Cardiac muscle cell (in vitro differentiated cells and primary cell): ENCODE data around the gene FCHSD2. TPM values are rescaled to one million over a fixed set of nuclear protein-coding genes. Genes with fewer than 3 reads are reported as not detected.

ENCODE experiments used
- DNase-seq, 2 donors: peaks; one replicate each; pipeline versions ENCODE4 v3.0.0 to v3.0.0-alpha.2; 2010 to 2017; ENCODE audit warnings: low read depth in 1 of 2, low spot score in 1 of 2
- H3K27ac ChIP-seq: fragments of 200-600 bp; sonication (generic); 2 replicates; pipeline ENCODE4 v1.5.1; 2016
- H3K27me3 ChIP-seq: fragments of 200-600 bp; sonication (generic); 2 replicates; pipeline ENCODE4 v1.6.0; 2016; ENCODE audit warnings: control low read depth
- H3K36me3 ChIP-seq: fragments of 200-600 bp; sonication (generic); 2 replicates; pipeline ENCODE4 v1.5.1; 2016; ENCODE audit warnings: control low read depth
- H3K4me1 ChIP-seq: fragments of 200-600 bp; sonication (generic); 2 replicates; pipeline ENCODE4 v1.8.1; 2017; ENCODE audit warnings: low read depth, mild to moderate bottlenecking, mixed run types
- H3K4me3 ChIP-seq: fragments of 200-600 bp; sonication (generic); 2 replicates; pipeline ENCODE4 v1.5.1; 2016; ENCODE audit warnings: mild to moderate bottlenecking
- H3K9me3 ChIP-seq: fragments of 200-600 bp; sonication (generic); 2 replicates; pipeline ENCODE4 v1.5.1; 2017; ENCODE audit warnings: low read depth, mild to moderate bottlenecking, control low read depth
- CTCF ChIP-seq: IDR thresholded peaks from 2 replicates; pipeline ENCODE4 v1.5.1; 2012; ENCODE audit warnings: low read depth, mild to moderate bottlenecking, low read length
- polyA plus RNA-seq: library from polyadenylated mRNA; unstranded; fragments of >200 nt; fragmentation: Nextera tagmentation; extraction: Ambion mirVana; gene quantifications from 2 replicates; pipeline ENCODE4 v1.2.1, GENCODE V29; 2016
- total RNA-seq: library from RNA; depleted of rRNA; stranded (reverse); fragments of >200 nt; gene quantifications from 2 replicates; pipeline ENCODE4 v1.2.3, GENCODE V29; 2016

FCHSD2 gene
- total and polyA plus RNA-seq, 2 experiments from 2014 or later: 12.3 to 16.9 TPM

- no peak overlapping the region for H3K27ac ChIP-seq
- H3K9me3 ChIP-seq: no peaks in the 10 kb centered on the region
- H3K4me1 ChIP-seq: no peaks in the 10 kb centered on the region
- no peak for DNase-seq
- no peaks in the 10 kb centered on the region for H3K36me3 ChIP-seq
- TF ChIP-seq CTCF: no peak
- no peaks in the 10 kb centered on the region for H3K27me3 ChIP-seq
- H3K4me3 ChIP-seq: no peak overlapping the region
Measured at GRCh38 chr11:72935700-72936099, 206.4 kb downstream of the FCHSD2 start.

GRCh38 chr11:72932132-72932570, 210.0 kb downstream of the FCHSD2 start:
- H3K4me1 ChIP-seq: no peaks in the 10 kb centered on the region
- H3K4me3 ChIP-seq: no peak overlapping the region
- H3K9me3 ChIP-seq: no peaks in the 10 kb centered on the region
- peak in 1 of 2 donors; percentile 67 for DNase-seq
- H3K27ac ChIP-seq: no peak overlapping the region
- H3K27me3 ChIP-seq: no peaks in the 10 kb centered on the region
- no peak for TF ChIP-seq CTCF
- no peaks in the 10 kb centered on the region for H3K36me3 ChIP-seq

GRCh38 chr11:72930008-72930407, 212.1 kb downstream of the FCHSD2 start:
- H3K9me3 ChIP-seq: no peaks in the 10 kb centered on the region
- no peak overlapping the region for H3K27ac ChIP-seq
- H3K4me3 ChIP-seq: no peak overlapping the region
- no peaks in the 10 kb centered on the region for H3K4me1 ChIP-seq
- no peaks in the 10 kb centered on the region for H3K36me3 ChIP-seq
- DNase-seq: peak; percentile 61 to 67
- TF ChIP-seq CTCF: no peak
- no peaks in the 10 kb centered on the region for H3K27me3 ChIP-seq

GRCh38 chr11:72929256-72929655, 212.9 kb downstream of the FCHSD2 start:
- no peak for DNase-seq
- no peak overlapping the region for H3K27ac ChIP-seq
- no peak for TF ChIP-seq CTCF
- H3K4me1 ChIP-seq: no peaks in the 10 kb centered on the region
- no peaks in the 10 kb centered on the region for H3K27me3 ChIP-seq
- H3K4me3 ChIP-seq: no peak overlapping the region
- no peaks in the 10 kb centered on the region for H3K36me3 ChIP-seq
- no peaks in the 10 kb centered on the region for H3K9me3 ChIP-seq

- Histone ChIP-seq H3K27me3 (no peaks in the 10 kb centered on the region), H3K27ac (no peak overlapping the region), H3K4me3 (no peak overlapping the region), H3K36me3 (no peaks in the 10 kb centered on the region), H3K4me1 (no peaks in the 10 kb centered on the region), H3K9me3 (no peaks in the 10 kb centered on the region)
- DNase-seq: no peak
- TF ChIP-seq CTCF: no peak
Measured at GRCh38 chr11:72927380-72927779, 214.7 kb downstream of the FCHSD2 start.

GRCh38 chr11:72926076-72926475, 216.0 kb downstream of the FCHSD2 start:
- Histone ChIP-seq H3K9me3 (no peaks in the 10 kb centered on the region), H3K4me1 (no peaks in the 10 kb centered on the region), H3K36me3 (no peaks in the 10 kb centered on the region), H3K27ac (no peak overlapping the region), H3K4me3 (no peak overlapping the region), H3K27me3 (no peaks in the 10 kb centered on the region)
- DNase-seq: no peak
- TF ChIP-seq CTCF: no peak
